Gastrocnemius medialis (tissue), 4 donors: Measurements from ENCODE around the gene MEP1A.

Experiments
- POLR2A ChIP-seq, 2 donors: fragments of 450-650 bp; IDR thresholded peaks; one replicate each; pipeline ENCODE4 v1.6.1; 2017; ENCODE audit warnings: antibody characterized with exemption in 2 of 2, mild to moderate bottlenecking in 2 of 2, moderate library complexity in 2 of 2
- TF ChIP-seq, protein P1 (sequence below), 5 experiments: fragments of 450-650 bp in 3 of 5; fragments of 200-600 bp in 2 of 5; sonication (generic) in 2 of 5; IDR thresholded peaks in 4 of 5; conservative IDR thresholded peaks in 1 of 5; 1 replicate in 4 of 5; 2 replicates in 1 of 5; pipeline ENCODE4 v1.5.1; 2016 to 2019; ENCODE audit warnings: antibody characterized with exemption in 5 of 5, mild to moderate bottlenecking in 3 of 5, moderate library complexity in 3 of 5

DNA sequence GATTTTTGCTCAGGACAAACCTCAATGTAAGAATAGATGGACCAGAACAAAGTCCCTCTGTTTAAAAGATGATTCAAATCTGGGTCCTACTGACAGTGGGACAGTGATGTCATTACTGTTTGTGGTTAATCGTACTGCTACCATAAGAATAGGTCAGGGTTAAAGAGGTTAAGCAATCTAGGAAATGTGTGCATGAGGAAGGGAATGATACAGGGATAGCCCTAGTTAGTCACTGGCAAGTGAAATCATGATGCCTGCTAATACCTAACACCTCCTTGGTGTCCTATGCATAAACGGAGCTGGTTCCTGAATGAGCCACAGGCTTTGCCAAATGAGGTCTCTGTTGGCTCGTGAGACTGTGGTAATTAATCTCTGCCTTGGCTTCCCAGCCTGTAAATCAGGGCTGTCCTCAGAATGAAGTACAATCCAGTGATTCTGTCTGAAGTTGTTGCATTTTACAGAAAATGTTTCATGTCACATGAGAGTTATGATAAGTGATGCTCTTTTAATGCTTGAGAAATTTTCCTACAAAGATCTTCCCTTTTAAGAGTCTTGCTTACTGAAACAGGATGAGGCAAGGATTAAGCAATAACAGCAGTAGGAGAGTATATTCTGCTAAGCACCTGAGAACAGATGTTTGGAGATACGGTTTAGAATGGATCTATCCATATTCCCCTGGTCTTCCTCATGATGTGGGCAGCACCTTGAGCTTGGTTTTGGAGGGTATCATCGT lies 3.8 kb downstream of the MEP1A start:
- no peak for TF ChIP-seq POLR2A (IDR thresholded peaks at IDR 0.05)
- TF ChIP-seq, protein P1, sequence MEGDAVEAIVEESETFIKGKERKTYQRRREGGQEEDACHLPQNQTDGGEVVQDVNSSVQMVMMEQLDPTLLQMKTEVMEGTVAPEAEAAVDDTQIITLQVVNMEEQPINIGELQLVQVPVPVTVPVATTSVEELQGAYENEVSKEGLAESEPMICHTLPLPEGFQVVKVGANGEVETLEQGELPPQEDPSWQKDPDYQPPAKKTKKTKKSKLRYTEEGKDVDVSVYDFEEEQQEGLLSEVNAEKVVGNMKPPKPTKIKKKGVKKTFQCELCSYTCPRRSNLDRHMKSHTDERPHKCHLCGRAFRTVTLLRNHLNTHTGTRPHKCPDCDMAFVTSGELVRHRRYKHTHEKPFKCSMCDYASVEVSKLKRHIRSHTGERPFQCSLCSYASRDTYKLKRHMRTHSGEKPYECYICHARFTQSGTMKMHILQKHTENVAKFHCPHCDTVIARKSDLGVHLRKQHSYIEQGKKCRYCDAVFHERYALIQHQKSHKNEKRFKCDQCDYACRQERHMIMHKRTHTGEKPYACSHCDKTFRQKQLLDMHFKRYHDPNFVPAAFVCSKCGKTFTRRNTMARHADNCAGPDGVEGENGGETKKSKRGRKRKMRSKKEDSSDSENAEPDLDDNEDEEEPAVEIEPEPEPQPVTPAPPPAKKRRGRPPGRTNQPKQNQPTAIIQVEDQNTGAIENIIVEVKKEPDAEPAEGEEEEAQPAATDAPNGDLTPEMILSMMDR (IDR thresholded peaks at IDR 0.05 in 4 of 5, conservative IDR thresholded peaks at IDR 0.05 in 1 of 5) = no peak
